ENCODE measurements around the gene DNM3. TPM values are rescaled to one million over a fixed set of nuclear protein-coding genes. Genes with fewer than 3 reads are reported as not detected.

DNM3 gene
- polyA plus RNA-seq, 1 of the 3 experiments (the other 2 are of a cell fraction): 0.43 TPM

GRCh38 chr1:172386046-172386445, 544.7 kb downstream of the DNM3 start (continued):
- no peak for TF ChIP-seq ZBTB33 (IDR thresholded peaks at IDR 0.05; ENCODE audit: borderline replicate concordance, low read depth)
- no peak for TF ChIP-seq FOSL2 (IDR thresholded peaks at IDR 0.05; ENCODE audit: borderline replicate concordance, low read depth)
- no peak for TF ChIP-seq RAD21 (IDR thresholded peaks at IDR 0.05; ENCODE audit: low read length)

GRCh38 chr1:172388490-172388889, 547.2 kb downstream of the DNM3 start:
- 92% methylated on average over 8 of the region's 8 CpGs for WGBS (ENCODE audit: low lambda C conversion rate)
- ChIA-PET POLR2A (no interaction called here), CTCF (no interaction called here)
- Histone ChIP-seq H3K9me2 (no peaks in the 10 kb centered on the region), H3K4me1 (ENCODE audit: control insufficient read depth in 1 of 2, insufficient read depth in 2 of 2, low read depth in 1 of 2, low read length in 1 of 2) (peaks cover 8 to 15% of the 10 kb centered on the region in 2 experiments; a peak in 3 of 4 replicates), H3K9ac (no peak overlapping the region), H3K27me3 (ENCODE audit: insufficient read depth) (no peaks in the 10 kb centered on the region), H3K9me3 (no peaks in the 10 kb centered on the region), H3K79me2 (ENCODE audit: insufficient read depth) (no peaks in the 10 kb centered on the region), H2AFZ (ENCODE audit: low read depth) (no peak overlapping the region), H3K4me3 (ENCODE audit: low read depth in 2 of 2, low read length in 1 of 2) (no peak overlapping the region), H3K27ac (ENCODE audit: low read depth in 2 of 2, low read length in 1 of 2) (no peak overlapping the region), H3K36me3 (replicated peaks in 1 of 2; ENCODE audit: control insufficient read depth in 1 of 2, insufficient read depth in 2 of 2, low read length in 1 of 2) (peaks cover 0 to 6% of the 10 kb centered on the region in 2 experiments), H4K20me1 (ENCODE audit: insufficient read depth) (no peaks in the 10 kb centered on the region), H3F3A (replicated peaks; ENCODE audit: insufficient read depth) (no peaks in the 10 kb centered on the region), H3K4me2 (no peak overlapping the region)
- no peak for DNase-seq
- TF ChIP-seq FOXJ3 (CRISPR knock-in tag; IDR thresholded peaks at IDR 0.05): no peak

- Histone ChIP-seq H2AFZ (ENCODE audit: low read depth) (no peak overlapping the region), H3K27ac (ENCODE audit: low read depth in 2 of 2, low read length in 1 of 2) (peak overlapping the region in 1 of 2 experiments; percentile 94; a peak in 1 of 4 replicates), H3K9me2 (no peaks in the 10 kb centered on the region), H3K9me3 (no peaks in the 10 kb centered on the region), H3K4me1 (ENCODE audit: control insufficient read depth in 1 of 2, insufficient read depth in 2 of 2, low read depth in 1 of 2, low read length in 1 of 2) (peaks cover 4 to 23% of the 10 kb centered on the region in 2 experiments; a peak in 3 of 4 replicates), H3K36me3 (replicated peaks in 1 of 2; ENCODE audit: control insufficient read depth in 1 of 2, insufficient read depth in 2 of 2, low read length in 1 of 2) (peaks cover 0 to 5% of the 10 kb centered on the region in 2 experiments), H3K9ac (no peak overlapping the region), H3K79me2 (ENCODE audit: insufficient read depth) (no peaks in the 10 kb centered on the region), H4K20me1 (ENCODE audit: insufficient read depth) (no peaks in the 10 kb centered on the region), H3K4me3 (ENCODE audit: low read depth in 2 of 2, low read length in 1 of 2) (no peak overlapping the region), H3K4me2 (no peak overlapping the region), H3K27me3 (ENCODE audit: insufficient read depth) (no peaks in the 10 kb centered on the region), H3F3A (replicated peaks; ENCODE audit: insufficient read depth) (no peaks in the 10 kb centered on the region)
- TF ChIP-seq YY1 (IDR thresholded peaks at IDR 0.05; ENCODE audit: low read depth) (no peak), ZBTB33 (IDR thresholded peaks at IDR 0.05; ENCODE audit: borderline replicate concordance, low read depth) (no peak), RCOR1 (IDR thresholded peaks at IDR 0.05; ENCODE audit: low read length) (no peak), FOSL2 (IDR thresholded peaks at IDR 0.05; ENCODE audit: borderline replicate concordance, low read depth) (no peak), RAD21 (IDR thresholded peaks at IDR 0.05; ENCODE audit: low read length) (no peak), EZH2phosphoT487 (IDR thresholded peaks at IDR 0.05; ENCODE audit: borderline replicate concordance, low read depth) (no peak), REST (IDR thresholded peaks at IDR 0.05; ENCODE audit: low read depth, low read length) (no peak)
- 74% methylated on average over 3 of the region's 3 CpGs for WGBS (ENCODE audit: low lambda C conversion rate)
- CTCF ChIA-PET: interaction anchor here (0.6 to 1.4 kb wide), 3 partner anchors 9 to 1117 kb away, joined by 3 to 6 read pairs (median 4); no protein-coding TSS in a partner anchor
- no peak for DNase-seq
- POLR2A ChIA-PET: no interaction called here
These were observed 549.0 kb downstream of the DNM3 start for GRCh38 chr1:172390301-172390682.
